PC-3 (cell line): Measurements from ENCODE around the gene MAP3K8.

Experiments used
- CTCF ChIP-seq: fragments of 300-600 bp; sonication (generic); conservative IDR thresholded peaks from 2 replicates; pipeline ENCODE4 v1.5.1; 2017; ENCODE audit warnings: antibody characterized with exemption, low read depth, mild to moderate bottlenecking, low read length
- EZH2 ChIP-seq: fragments of 300-600 bp; sonication (generic); IDR thresholded peaks from one replicate; pipeline ENCODE4 v1.6.1; 2017; ENCODE audit warnings: antibody characterized with exemption, mild to moderate bottlenecking, low read length; ENCODE audit not compliant: unreplicated experiment

GRCh38 chr10:30459283-30459682 is 25.3 kb downstream of the MAP3K8 start:
- TF ChIP-seq EZH2 (no peak), CTCF (no peak)
